Measurements from ENCODE around the gene TINAGL1. TPM values are rescaled to one million over a fixed set of nuclear protein-coding genes. Genes with fewer than 3 reads are reported as not detected.

Gene TINAGL1
- total RNA-seq, 2 donors from 2014 or later: not detected

- H3K27me3 Mint-ChIP-seq: peaks cover 69% of the 10 kb centered on the region
- ATAC-seq: no peak
- H3K36me3 Mint-ChIP-seq (ENCODE audit: low read depth): peaks cover 2% of the 10 kb centered on the region
- no peak overlapping the region for H3K27ac Mint-ChIP-seq
- no peaks in the 10 kb centered on the region for H3K9me3 ChIP-seq (ENCODE audit: control insufficient read depth, low read length, poor library complexity, severe bottlenecking)
- H3K4me3 Mint-ChIP-seq: no peak overlapping the region
- no peak for DNase-seq
- peaks cover 12% of the 10 kb centered on the region for H3K4me1 Mint-ChIP-seq
These were observed 3.8 kb upstream of the TINAGL1 start for GRCh38 chr1:31572323-31573104.

GRCh38 chr1:31573261-31573660 lies 3.1 kb upstream of the TINAGL1 start:
- H3K9me3 ChIP-seq (ENCODE audit: control insufficient read depth, low read length, poor library complexity, severe bottlenecking): no peaks in the 10 kb centered on the region
- Mint-ChIP-seq H3K27me3 (peaks cover 68% of the 10 kb centered on the region), H3K27ac (no peak overlapping the region), H3K36me3 (ENCODE audit: low read depth) (peaks cover 2% of the 10 kb centered on the region), H3K4me1 (peaks cover 12% of the 10 kb centered on the region), H3K4me3 (no peak overlapping the region)
- no peak for ATAC-seq
- DNase-seq: no peak

GRCh38 chr1:31574749-31575368 lies 1.5 kb upstream of the TINAGL1 start:
- H3K4me1 Mint-ChIP-seq: peaks cover 12% of the 10 kb centered on the region
- ATAC-seq (no peak), DNase-seq (no peak)
- no peak overlapping the region for H3K4me3 Mint-ChIP-seq
- H3K27me3 Mint-ChIP-seq: peaks cover 52% of the 10 kb centered on the region
- H3K9me3 ChIP-seq (ENCODE audit: control insufficient read depth, low read length, poor library complexity, severe bottlenecking): no peaks in the 10 kb centered on the region
- no peak overlapping the region for H3K27ac Mint-ChIP-seq
- H3K36me3 Mint-ChIP-seq (ENCODE audit: low read depth): peaks cover 2% of the 10 kb centered on the region

GRCh38 chr1:31575369-31576140 lies 760 bp upstream of the TINAGL1 start:
- H3K27ac Mint-ChIP-seq: no peak overlapping the region
- H3K27me3 Mint-ChIP-seq: peaks cover 56% of the 10 kb centered on the region
- DNase-seq: no peak
- no peak overlapping the region for H3K4me3 Mint-ChIP-seq
- H3K9me3 ChIP-seq (ENCODE audit: control insufficient read depth, low read length, poor library complexity, severe bottlenecking): no peaks in the 10 kb centered on the region
- ATAC-seq: no peak
- peaks cover 2% of the 10 kb centered on the region for H3K36me3 Mint-ChIP-seq (ENCODE audit: low read depth)
- H3K4me1 Mint-ChIP-seq: peaks cover 12% of the 10 kb centered on the region

- Mint-ChIP-seq H3K36me3 (ENCODE audit: low read depth) (peaks cover 2% of the 10 kb centered on the region), H3K27ac (no peak overlapping the region), H3K27me3 (peaks cover 53% of the 10 kb centered on the region), H3K4me3 (no peak overlapping the region), H3K4me1 (peaks cover 7% of the 10 kb centered on the region)
- H3K9me3 ChIP-seq (ENCODE audit: control insufficient read depth, low read length, poor library complexity, severe bottlenecking): no peaks in the 10 kb centered on the region
- DNase-seq (no peak), ATAC-seq (no peak)
These were observed 584 bp downstream of the TINAGL1 start for GRCh38 chr1:31576743-31577455.

GRCh38 chr1:31577515-31578192 lies 1.3 kb downstream of the TINAGL1 start:
- Mint-ChIP-seq H3K4me1 (peaks cover 7% of the 10 kb centered on the region), H3K36me3 (ENCODE audit: low read depth) (peaks cover 2% of the 10 kb centered on the region), H3K27me3 (peaks cover 53% of the 10 kb centered on the region), H3K4me3 (no peak overlapping the region), H3K27ac (no peak overlapping the region)
- DNase-seq: no peak
- ATAC-seq: no peak
- H3K9me3 ChIP-seq (ENCODE audit: control insufficient read depth, low read length, poor library complexity, severe bottlenecking): no peaks in the 10 kb centered on the region

GRCh38 chr1:31579374-31579773 lies 3.1 kb downstream of the TINAGL1 start:
- no peaks in the 10 kb centered on the region for H3K9me3 ChIP-seq (ENCODE audit: control insufficient read depth, low read length, poor library complexity, severe bottlenecking)
- H3K36me3 Mint-ChIP-seq (ENCODE audit: low read depth): no peaks in the 10 kb centered on the region
- H3K4me1 Mint-ChIP-seq: peaks cover 9% of the 10 kb centered on the region
- H3K4me3 Mint-ChIP-seq: no peak overlapping the region
- H3K27ac Mint-ChIP-seq: no peak overlapping the region
- DNase-seq: no peak
- peaks cover 47% of the 10 kb centered on the region for H3K27me3 Mint-ChIP-seq
- no peak for ATAC-seq

GRCh38 chr1:31580513-31580870 lies 4.2 kb downstream of the TINAGL1 start:
- ATAC-seq: no peak
- Mint-ChIP-seq H3K27me3 (peaks cover 35% of the 10 kb centered on the region), H3K36me3 (ENCODE audit: low read depth) (no peaks in the 10 kb centered on the region), H3K27ac (no peak overlapping the region), H3K4me1 (peaks cover 9% of the 10 kb centered on the region), H3K4me3 (no peak overlapping the region)
- DNase-seq: no peak
- no peaks in the 10 kb centered on the region for H3K9me3 ChIP-seq (ENCODE audit: control insufficient read depth, low read length, poor library complexity, severe bottlenecking)

- Mint-ChIP-seq H3K27ac (no peak overlapping the region), H3K4me1 (peaks cover 6% of the 10 kb centered on the region), H3K27me3 (peaks cover 30% of the 10 kb centered on the region), H3K4me3 (no peak overlapping the region), H3K36me3 (ENCODE audit: low read depth) (no peaks in the 10 kb centered on the region)
- no peak for DNase-seq
- no peak for ATAC-seq
- H3K9me3 ChIP-seq (ENCODE audit: control insufficient read depth, low read length, poor library complexity, severe bottlenecking): no peaks in the 10 kb centered on the region
These were observed 4.7 kb downstream of the TINAGL1 start for GRCh38 chr1:31580891-31581603.

- no peak for DNase-seq
- Mint-ChIP-seq H3K27me3 (peaks cover 24% of the 10 kb centered on the region), H3K36me3 (ENCODE audit: low read depth) (no peaks in the 10 kb centered on the region), H3K27ac (no peak overlapping the region), H3K4me3 (no peak overlapping the region), H3K4me1 (peaks cover 2% of the 10 kb centered on the region)
- no peaks in the 10 kb centered on the region for H3K9me3 ChIP-seq (ENCODE audit: control insufficient read depth, low read length, poor library complexity, severe bottlenecking)
- no peak for ATAC-seq
These were observed 5.8 kb downstream of the TINAGL1 start for GRCh38 chr1:31581821-31582810.
